K562 (cell line): ENCODE data around the gene TBCCD1. TPM values are rescaled to one million over a fixed set of nuclear protein-coding genes. Genes with fewer than 3 reads are reported as not detected.
A peak's percentile ranks its signal among the peaks of the same experiment; 100 is the strongest.

Source experiments
- ARNT ChIP-seq, 2 experiments: fragments of 450-650 bp; IDR thresholded peaks; 2 replicates each; pipeline ENCODE4 v1.6.1; 2016; ENCODE audit warnings: mild to moderate bottlenecking in 1 of 2
- ATF1 ChIP-seq, 2 experiments: fragments of 450-650 bp in 1 of 2; IDR thresholded peaks; 2 replicates each; pipeline ENCODE4 v1.6.1; 2016; ENCODE audit warnings: missing compliant biosample characterization in 1 of 2, missing genetic modification characterization in 1 of 2
- FOSL1 ChIP-seq: fragments of 200-800 bp; sonication (Bioruptor generic); conservative IDR thresholded peaks from 2 replicates; pipeline ENCODE4 v1.6.1; 2016; ENCODE audit warnings: missing genetic modification characterization, missing compliant biosample characterization
- PRPF4 ChIP-seq: fragments of 200-400 bp; formaldehyde crosslinking; IDR thresholded peaks from one replicate; pipeline ENCODE4 v1.6.1; 2017; ENCODE audit warnings: low read length, low read depth, mild to moderate bottlenecking; ENCODE audit not compliant: insufficient read depth, poor library complexity, severe bottlenecking
- RAD21 ChIP-seq, 2 experiments: fragments of 250-450 bp in 1 of 2; fragments of 450-650 bp in 1 of 2; sonication (Bioruptor Pico) in 1 of 2; formaldehyde crosslinking in 1 of 2; IDR thresholded peaks in 1 of 2; conservative IDR thresholded peaks in 1 of 2; 2 replicates each; pipeline versions ENCODE4 v1.4.0 to v1.8.0; 2020 to 2022; ENCODE audit warnings: mild to moderate bottlenecking in 2 of 2, moderate library complexity in 1 of 2
- SNIP1 ChIP-seq: fragments of 450-650 bp; IDR thresholded peaks from 2 replicates; pipeline ENCODE4 v1.7.1; 2017; ENCODE audit warnings: low read depth, mild to moderate bottlenecking
- STAG1 ChIP-seq: sonication (generic); formaldehyde crosslinking; IDR thresholded peaks from 2 replicates; pipeline ENCODE4 v1.5.0; 2020; ENCODE audit warnings: missing genetic modification reagents, borderline replicate concordance
- ZBTB7A ChIP-seq: IDR thresholded peaks from 2 replicates; pipeline ENCODE4 v1.6.1; 2011; ENCODE audit warnings: low read depth, mild to moderate bottlenecking, low read length, moderate library complexity, borderline replicate concordance; ENCODE audit not compliant: control insufficient read depth
- polyA plus RNA-seq, 8 experiments: library from polyadenylated mRNA; depleted of rRNA in 4 of 8; stranded (reverse) in 5 of 8; unstranded in 3 of 8; fragments of >200 nt; fragmentation: Nextera tagmentation in 2 of 8; fragmentation: Illumina TruSeq in 1 of 8; extraction: Ambion mirVana in 2 of 8; extraction: Trizol in 1 of 8; gene quantifications; 2 replicates each; pipeline versions ENCODE4 v1.2.1 to v1.2.3, GENCODE V29; 2011 to 2014; ENCODE audit warnings: inconsistent platforms in 1 of 8, missing spikeins in 1 of 8
- total RNA-seq, 7 experiments: library from RNA; depleted of rRNA in 6 of 7; stranded (reverse); fragments of >200 nt in 6 of 7; fragmentation: Illumina TruSeq in 2 of 7; extraction: Trizol in 2 of 7; gene quantifications; 2 replicates each; pipeline versions ENCODE4 v1.2.1 to v1.2.3, GENCODE V29; 2011 to 2021; ENCODE audit warnings: low replicate concordance in 1 of 7
- TF ChIP-seq, protein P1 (sequence below): IDR thresholded peaks from 2 replicates; pipeline ENCODE4 v1.6.1; 2011; ENCODE audit warnings: borderline replicate concordance, low read depth, mild to moderate bottlenecking, moderate library complexity, low read length; ENCODE audit not compliant: insufficient read depth, poor library complexity, severe bottlenecking
- TF ChIP-seq, protein P2 (sequence below): fragments of 450-650 bp; IDR thresholded peaks from 2 replicates; pipeline ENCODE4 v1.6.1; 2017; ENCODE audit warnings: antibody characterized with exemption, mild to moderate bottlenecking
- TF ChIP-seq, protein P3 (sequence below), 2 experiments: fragments of 450-650 bp; formaldehyde crosslinking in 1 of 2; IDR thresholded peaks; 2 replicates each; pipeline versions ENCODE4 v1.4.0 to v1.6.1; 2014 to 2020; ENCODE audit warnings: mild to moderate bottlenecking in 2 of 2, borderline replicate concordance in 1 of 2, low read depth in 1 of 2

Gene TBCCD1
- total and polyA plus RNA-seq, 9 of the 15 experiments (the other 6 are each of a cell fraction or from before 2014, with no cell fraction given): 17.7 to 31.1 (median 21.2) TPM

GRCh38 chr3:186540221-186540834 is 26.8 kb downstream of the TBCCD1 start (continued):
- TF ChIP-seq, protein P1, sequence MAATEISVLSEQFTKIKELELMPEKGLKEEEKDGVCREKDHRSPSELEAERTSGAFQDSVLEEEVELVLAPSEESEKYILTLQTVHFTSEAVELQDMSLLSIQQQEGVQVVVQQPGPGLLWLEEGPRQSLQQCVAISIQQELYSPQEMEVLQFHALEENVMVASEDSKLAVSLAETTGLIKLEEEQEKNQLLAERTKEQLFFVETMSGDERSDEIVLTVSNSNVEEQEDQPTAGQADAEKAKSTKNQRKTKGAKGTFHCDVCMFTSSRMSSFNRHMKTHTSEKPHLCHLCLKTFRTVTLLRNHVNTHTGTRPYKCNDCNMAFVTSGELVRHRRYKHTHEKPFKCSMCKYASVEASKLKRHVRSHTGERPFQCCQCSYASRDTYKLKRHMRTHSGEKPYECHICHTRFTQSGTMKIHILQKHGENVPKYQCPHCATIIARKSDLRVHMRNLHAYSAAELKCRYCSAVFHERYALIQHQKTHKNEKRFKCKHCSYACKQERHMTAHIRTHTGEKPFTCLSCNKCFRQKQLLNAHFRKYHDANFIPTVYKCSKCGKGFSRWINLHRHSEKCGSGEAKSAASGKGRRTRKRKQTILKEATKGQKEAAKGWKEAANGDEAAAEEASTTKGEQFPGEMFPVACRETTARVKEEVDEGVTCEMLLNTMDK: no peak
- TF ChIP-seq, protein P2, sequence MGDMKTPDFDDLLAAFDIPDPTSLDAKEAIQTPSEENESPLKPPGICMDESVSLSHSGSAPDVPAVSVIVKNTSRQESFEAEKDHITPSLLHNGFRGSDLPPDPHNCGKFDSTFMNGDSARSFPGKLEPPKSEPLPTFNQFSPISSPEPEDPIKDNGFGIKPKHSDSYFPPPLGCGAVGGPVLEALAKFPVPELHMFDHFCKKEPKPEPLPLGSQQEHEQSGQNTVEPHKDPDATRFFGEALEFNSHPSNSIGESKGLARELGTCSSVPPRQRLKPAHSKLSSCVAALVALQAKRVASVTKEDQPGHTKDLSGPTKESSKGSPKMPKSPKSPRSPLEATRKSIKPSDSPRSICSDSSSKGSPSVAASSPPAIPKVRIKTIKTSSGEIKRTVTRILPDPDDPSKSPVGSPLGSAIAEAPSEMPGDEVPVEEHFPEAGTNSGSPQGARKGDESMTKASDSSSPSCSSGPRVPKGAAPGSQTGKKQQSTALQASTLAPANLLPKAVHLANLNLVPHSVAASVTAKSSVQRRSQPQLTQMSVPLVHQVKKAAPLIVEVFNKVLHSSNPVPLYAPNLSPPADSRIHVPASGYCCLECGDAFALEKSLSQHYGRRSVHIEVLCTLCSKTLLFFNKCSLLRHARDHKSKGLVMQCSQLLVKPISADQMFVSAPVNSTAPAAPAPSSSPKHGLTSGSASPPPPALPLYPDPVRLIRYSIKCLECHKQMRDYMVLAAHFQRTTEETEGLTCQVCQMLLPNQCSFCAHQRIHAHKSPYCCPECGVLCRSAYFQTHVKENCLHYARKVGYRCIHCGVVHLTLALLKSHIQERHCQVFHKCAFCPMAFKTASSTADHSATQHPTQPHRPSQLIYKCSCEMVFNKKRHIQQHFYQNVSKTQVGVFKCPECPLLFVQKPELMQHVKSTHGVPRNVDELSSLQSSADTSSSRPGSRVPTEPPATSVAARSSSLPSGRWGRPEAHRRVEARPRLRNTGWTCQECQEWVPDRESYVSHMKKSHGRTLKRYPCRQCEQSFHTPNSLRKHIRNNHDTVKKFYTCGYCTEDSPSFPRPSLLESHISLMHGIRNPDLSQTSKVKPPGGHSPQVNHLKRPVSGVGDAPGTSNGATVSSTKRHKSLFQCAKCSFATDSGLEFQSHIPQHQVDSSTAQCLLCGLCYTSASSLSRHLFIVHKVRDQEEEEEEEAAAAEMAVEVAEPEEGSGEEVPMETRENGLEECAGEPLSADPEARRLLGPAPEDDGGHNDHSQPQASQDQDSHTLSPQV: no peak
- TF ChIP-seq ATF1 (CRISPR knock-in tag; IDR thresholded peaks at IDR 0.05): no peak
- no peak for TF ChIP-seq ATF1 (tag; IDR thresholded peaks at IDR 0.05)
- peak; percentile 80 to 82 for TF ChIP-seq RAD21 (CRISPR knock-in tag; conservative IDR thresholded peaks at IDR 0.05 in 1 of 2, IDR thresholded peaks at IDR 0.05 in 1 of 2)
- TF ChIP-seq ARNT (IDR thresholded peaks at IDR 0.05): peak in 1 of 2 experiments; percentile 34; a peak in 1 of 4 replicates
- TF ChIP-seq ZBTB7A: no peak
- TF ChIP-seq, protein P3, sequence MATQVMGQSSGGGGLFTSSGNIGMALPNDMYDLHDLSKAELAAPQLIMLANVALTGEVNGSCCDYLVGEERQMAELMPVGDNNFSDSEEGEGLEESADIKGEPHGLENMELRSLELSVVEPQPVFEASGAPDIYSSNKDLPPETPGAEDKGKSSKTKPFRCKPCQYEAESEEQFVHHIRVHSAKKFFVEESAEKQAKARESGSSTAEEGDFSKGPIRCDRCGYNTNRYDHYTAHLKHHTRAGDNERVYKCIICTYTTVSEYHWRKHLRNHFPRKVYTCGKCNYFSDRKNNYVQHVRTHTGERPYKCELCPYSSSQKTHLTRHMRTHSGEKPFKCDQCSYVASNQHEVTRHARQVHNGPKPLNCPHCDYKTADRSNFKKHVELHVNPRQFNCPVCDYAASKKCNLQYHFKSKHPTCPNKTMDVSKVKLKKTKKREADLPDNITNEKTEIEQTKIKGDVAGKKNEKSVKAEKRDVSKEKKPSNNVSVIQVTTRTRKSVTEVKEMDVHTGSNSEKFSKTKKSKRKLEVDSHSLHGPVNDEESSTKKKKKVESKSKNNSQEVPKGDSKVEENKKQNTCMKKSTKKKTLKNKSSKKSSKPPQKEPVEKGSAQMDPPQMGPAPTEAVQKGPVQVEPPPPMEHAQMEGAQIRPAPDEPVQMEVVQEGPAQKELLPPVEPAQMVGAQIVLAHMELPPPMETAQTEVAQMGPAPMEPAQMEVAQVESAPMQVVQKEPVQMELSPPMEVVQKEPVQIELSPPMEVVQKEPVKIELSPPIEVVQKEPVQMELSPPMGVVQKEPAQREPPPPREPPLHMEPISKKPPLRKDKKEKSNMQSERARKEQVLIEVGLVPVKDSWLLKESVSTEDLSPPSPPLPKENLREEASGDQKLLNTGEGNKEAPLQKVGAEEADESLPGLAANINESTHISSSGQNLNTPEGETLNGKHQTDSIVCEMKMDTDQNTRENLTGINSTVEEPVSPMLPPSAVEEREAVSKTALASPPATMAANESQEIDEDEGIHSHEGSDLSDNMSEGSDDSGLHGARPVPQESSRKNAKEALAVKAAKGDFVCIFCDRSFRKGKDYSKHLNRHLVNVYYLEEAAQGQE (IDR thresholded peaks at IDR 0.05; ENCODE audit: borderline replicate concordance): peak; percentile 69; the same call in 1 of the 2 replicates
- TF ChIP-seq, protein P3 (CRISPR knock-in tag; IDR thresholded peaks at IDR 0.05; ENCODE audit: low read depth): no peak
- peak; percentile 85 for TF ChIP-seq FOSL1 (tag)
- TF ChIP-seq SNIP1: no peak
- no peak for TF ChIP-seq PRPF4
- TF ChIP-seq STAG1 (CRISPR knock-in tag): peak; percentile 59; the same call in 1 of the 2 replicates
